Panc1 (cell line): ENCODE results near the gene CAMK4.

ENCODE experiments used
- CTCF ChIP-seq: fragments of 450-650 bp; IDR thresholded peaks from 2 replicates; pipeline ENCODE4 v1.5.1; 2017; ENCODE audit warnings: mild to moderate bottlenecking
- POLR2AphosphoS5 ChIP-seq: IDR thresholded peaks from 2 replicates; pipeline ENCODE4 v1.6.1; 2012; ENCODE audit warnings: mild to moderate bottlenecking, low read depth, low read length, moderate library complexity
- REST ChIP-seq, 2 experiments: IDR thresholded peaks; 2 replicates each; pipeline ENCODE4 v1.6.1; 2011 to 2012; ENCODE audit warnings: low read depth in 2 of 2, control low read depth in 1 of 2, low read length in 1 of 2, mild to moderate bottlenecking in 1 of 2, moderate library complexity in 1 of 2; ENCODE audit not compliant: insufficient read depth in 1 of 2
- SIN3A ChIP-seq: IDR thresholded peaks from 2 replicates; pipeline ENCODE4 v1.6.1; 2012; ENCODE audit warnings: low read depth, mild to moderate bottlenecking, low read length, moderate library complexity, borderline replicate concordance; ENCODE audit not compliant: insufficient read depth
- TCF7L2 ChIP-seq: IDR thresholded peaks from 2 replicates; pipeline ENCODE4 v1.6.1; 2011; ENCODE audit warnings: mild to moderate bottlenecking, low read depth, low read length, inconsistent platforms

GRCh38 chr5:111379391-111379816 is 155.2 kb downstream of the CAMK4 start:
- TF ChIP-seq CTCF (no peak), POLR2AphosphoS5 (no peak), SIN3A (no peak), TCF7L2 (no peak), REST (IDR thresholded peaks at IDR 0.05; ENCODE audit: insufficient read depth in 1 of 2, low read depth in 2 of 2, low read length in 1 of 2) (no peak)
